GM11168 (cell line): Measurements from ENCODE around the gene KPNA5.
"Not testable (repeated sequence)": the region's sequence is repeated elsewhere in the genome, so short reads cannot be mapped to it uniquely, and the experiment has no call there.

Experiments used
- in situ Hi-C: fragments of 300-500 bp; cut with MboI; formaldehyde crosslinking; loops from one replicate; pipeline ENCODE4 v1.12.0; 2022; ENCODE audit warnings: low sequenced_read_pairs; ENCODE audit not compliant: unreplicated experiment

KPNA5 gene

DNA sequence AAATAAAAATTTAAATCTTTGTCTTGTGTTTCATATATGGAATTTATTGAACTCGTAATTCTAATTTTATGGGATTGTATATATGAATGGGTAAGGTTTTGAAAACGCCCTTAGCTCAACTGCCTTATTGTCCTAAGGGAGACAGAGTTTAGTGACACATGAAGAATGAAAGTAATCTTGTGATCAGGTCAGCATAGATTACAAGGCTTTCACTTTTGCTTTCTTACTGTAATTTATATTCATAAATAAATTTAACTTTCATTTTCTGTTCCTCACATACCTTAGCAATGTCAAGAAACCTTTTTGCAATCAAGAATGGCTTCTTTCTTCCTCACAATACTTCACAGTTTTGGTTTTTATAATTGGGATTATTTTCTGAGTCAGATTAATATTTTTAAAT is 14.4 kb downstream of the KPNA5 start:
- in situ Hi-C loops = no loop called here

- in situ Hi-C loops = no loop called here
These were observed 16.5 kb downstream of the KPNA5 start for GRCh38 chr6:116697480-116697879.

DNA sequence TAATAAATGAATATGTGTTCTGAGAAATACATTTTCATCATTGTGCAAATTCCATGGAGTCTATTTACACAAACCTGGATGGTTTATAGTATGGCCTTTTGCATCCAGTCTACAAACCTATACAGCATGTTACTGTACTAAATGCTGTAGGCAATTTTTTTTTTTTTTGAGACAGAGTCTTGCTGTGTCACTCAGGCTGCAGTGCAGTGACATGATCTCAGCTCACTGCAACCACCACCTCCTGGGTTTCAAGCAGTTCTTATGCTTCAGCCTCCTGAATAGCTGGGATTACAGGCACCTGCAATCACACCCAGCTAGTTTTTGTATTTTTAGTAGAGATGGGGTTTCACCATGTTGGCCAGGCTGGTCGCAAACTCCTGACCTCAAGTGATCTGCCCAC is 22.9 kb downstream of the KPNA5 start:
- in situ Hi-C loops = not testable (repeated sequence)

GRCh38 chr6:116705917-116706316 is 24.9 kb downstream of the KPNA5 start:
- in situ Hi-C loops = no loop called here

- in situ Hi-C loops = no loop called here
These were observed 33.3 kb downstream of the KPNA5 start for GRCh38 chr6:116714296-116714695.

DNA sequence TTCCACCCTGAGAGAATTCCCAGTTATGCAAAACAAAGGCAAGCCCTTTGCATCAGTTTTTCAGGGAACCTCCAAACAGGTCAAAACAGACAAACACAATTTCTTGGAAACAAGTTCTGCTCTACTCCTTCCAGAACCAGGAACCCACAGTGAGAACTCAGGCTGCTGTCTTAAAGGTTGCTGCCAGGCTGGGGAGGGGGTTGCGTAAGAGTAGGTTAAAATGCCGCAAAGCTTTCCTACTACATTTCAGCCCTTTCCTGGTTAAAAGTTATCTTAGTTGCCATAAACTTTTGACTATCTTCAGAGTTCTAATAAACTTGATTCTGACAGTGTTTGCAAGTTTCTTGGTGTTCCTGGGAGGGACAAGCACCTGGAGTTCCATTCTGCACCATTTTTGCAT is 33.8 kb downstream of the KPNA5 start:
- in situ Hi-C loops = no loop called here

DNA sequence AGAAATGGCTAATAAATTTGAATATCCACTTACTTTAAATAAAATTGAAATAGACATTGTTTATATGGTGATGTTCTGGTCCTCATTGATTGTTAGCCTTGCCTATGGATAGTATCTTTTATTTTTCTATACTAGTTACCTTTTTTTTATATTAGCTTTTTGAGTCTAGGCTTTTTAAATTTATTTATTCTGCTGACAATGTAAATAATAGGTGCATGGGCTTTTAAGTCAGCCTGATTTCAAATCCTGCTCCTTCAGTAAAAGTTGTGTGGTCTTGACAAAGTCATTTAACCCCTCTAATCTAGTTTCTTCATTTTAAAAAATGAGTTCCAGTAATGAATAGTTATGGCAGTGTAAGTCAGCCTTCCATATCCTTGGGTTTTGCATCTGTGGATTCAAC is 45.9 kb downstream of the KPNA5 start:
- in situ Hi-C loops = no loop called here

DNA sequence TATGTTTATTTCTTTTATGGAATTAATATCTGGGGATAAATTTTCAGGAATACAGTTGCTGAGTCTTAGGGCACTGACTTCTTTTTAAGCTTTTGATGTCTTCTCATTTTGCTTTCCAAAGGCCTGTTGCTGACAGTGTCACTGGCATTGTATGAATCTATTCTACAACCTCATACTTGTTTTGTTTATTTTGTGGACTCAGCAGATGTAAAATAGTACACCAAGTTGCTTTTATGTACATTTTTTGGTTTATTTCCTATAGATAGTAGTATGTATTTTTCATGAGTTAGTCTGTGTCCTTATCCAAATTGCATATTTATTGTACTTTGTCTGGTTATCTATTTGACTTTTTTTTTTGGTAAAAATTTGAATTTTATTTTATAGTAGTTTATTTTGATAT is 49.5 kb downstream of the KPNA5 start:
- in situ Hi-C loops = no loop called here

DNA sequence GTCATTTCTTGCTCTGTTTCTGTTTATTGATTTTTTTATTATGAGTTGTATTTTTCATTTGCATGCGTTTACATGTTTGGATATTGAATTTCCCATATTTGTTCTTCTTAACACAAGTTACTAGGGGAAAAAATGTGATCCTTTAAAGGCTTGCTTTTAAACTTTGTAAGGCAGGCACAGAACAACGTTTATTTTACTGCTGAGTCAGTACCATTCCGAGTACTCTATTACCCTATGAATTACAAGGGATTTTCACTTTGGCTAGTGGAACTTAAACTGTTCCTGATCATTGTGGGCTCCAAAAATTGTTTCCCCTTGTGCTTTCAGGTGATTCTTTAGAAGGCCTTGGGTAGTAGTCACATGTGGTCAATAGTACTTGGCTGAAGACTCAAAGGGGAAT is 56.0 kb downstream of the KPNA5 start:
- in situ Hi-C loops = no loop called here

DNA sequence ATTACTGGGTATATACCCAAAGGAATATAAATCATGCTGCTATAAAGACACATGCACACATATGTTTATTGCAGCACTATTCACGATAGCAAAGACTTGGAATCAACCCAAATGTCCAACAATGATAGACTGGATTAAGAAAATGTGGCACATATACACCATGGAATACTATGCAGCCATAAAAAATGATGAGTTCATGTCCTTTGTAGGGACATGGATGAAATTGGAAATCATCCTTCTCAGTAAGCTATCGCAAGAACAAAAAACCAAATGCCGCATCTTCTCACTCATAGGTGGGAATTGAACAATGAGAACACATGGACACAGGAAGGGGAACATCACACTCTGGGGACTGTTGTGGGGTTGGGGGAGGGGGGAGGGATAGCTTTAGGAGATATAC is 59.5 kb downstream of the KPNA5 start:
- in situ Hi-C loops = not testable (repeated sequence)

- in situ Hi-C loops = no loop called here
These were observed 60.6 kb downstream of the KPNA5 start for GRCh38 chr6:116741571-116741970.

- in situ Hi-C loops = no loop called here
These were observed 64.2 kb downstream of the KPNA5 start for GRCh38 chr6:116745176-116745575.

GRCh38 chr6:116761779-116762178 is 80.8 kb downstream of the KPNA5 start:
- in situ Hi-C loops = no loop called here

DNA sequence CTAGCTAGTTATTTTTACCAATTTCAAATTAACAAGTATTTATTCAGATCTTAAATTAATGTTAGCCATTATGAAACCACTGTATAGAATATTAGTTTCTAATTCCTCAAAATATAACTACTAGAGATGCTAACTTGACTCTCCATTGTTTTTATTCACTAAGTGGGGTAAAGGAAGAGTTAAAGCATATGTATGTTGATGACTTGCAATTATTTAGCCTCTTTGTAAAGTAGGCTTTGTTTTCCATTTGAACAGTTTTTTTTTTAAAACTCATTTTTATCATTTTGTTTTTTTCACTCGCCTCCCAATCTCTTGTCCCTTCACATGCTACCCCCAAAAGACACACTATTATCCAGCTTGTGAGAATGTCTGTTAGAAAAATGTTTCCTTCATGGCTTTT is 81.2 kb downstream of the KPNA5 start:
- in situ Hi-C loops = no loop called here

- in situ Hi-C loops = no loop called here
These were observed 82.0 kb downstream of the KPNA5 start for GRCh38 chr6:116763048-116763447.

- in situ Hi-C loops = no loop called here
These were observed 83.1 kb downstream of the KPNA5 start for GRCh38 chr6:116763906-116764628.

GRCh38 chr6:116764629-116764960 is 83.6 kb downstream of the KPNA5 start:
- in situ Hi-C loops = no loop called here

DNA sequence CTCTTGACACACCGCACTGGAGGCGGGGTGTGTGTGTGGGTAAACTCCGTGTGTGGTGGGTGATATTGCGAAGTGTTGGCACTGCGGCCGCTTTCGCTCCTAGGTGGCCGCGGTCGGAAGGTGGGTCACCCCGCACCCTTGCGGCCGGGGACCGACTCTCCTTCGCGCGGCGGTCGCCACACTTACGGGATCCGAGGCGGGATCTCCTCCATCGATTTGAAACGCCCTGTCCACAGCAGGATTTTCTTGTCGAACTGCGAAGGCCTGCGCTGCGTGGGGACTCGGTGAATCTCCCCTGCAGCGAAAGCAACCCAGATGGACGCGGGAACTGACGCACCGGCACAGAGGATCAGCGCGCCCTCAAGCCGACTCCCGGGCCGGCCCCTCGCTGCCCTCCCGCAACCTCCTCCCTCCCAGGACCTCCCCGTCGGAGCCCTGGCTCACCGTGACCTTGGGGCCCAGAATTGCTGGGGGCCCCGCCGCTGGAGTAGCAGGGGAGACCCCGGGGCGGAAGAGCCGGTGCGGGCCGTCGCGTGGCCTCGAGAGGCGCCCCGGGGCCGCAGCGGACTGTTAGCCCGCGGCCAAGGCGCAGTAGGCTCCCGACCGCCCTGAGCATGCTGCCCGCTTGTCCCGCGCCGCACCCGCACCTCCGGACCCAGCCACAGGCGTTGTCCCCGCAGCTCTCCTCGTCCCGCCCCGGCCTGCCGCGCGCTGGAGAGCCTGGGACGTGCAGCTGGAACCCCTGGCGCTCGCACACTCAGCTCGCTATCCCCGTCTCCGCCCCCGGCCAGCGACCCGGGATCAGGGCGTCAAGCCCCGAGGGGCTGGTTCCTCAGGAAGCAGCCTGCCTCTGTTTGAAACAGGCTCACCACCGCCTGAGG is 84.2 kb downstream of the KPNA5 start, which contains the start of gene FAM162B:
Gene FAM162B (minus strand): TSS at position 759 of the 881 bp plus-strand sequence. CDS start 143 bp downstream, at position 616.
- in situ Hi-C loops = no loop called here

DNA sequence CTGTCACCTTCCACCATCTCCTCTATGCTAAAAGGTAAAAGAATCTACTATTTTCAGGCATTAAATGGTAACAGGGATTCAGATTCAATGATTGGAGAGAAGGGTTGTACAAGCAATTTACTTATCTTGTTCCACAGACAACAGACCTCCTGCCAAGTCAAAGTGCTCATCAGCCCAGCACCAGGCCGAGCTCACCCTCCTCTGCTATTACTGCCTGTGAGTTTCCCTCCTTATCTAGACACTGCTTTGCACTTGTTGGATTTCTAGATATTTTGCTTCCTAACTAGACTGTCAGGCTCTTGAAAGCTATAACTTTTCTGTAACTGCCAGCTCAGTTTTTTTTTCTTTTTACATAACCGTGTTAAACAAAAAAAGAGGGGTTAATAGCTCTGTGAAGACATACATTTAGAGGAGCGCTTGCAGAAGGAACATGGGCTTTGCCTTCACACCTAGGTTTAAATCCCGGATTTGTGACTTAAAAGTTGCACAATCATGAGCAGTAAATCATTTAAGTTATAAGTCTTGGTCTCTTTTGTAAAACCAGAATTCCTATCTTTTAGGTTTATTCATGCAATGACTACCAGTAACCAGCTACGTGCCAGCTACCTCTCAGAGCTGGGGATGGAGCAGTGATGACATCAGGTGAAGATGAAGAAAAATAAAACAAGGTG is 85.6 kb downstream of the KPNA5 start:
- in situ Hi-C loops = no loop called here

DNA sequence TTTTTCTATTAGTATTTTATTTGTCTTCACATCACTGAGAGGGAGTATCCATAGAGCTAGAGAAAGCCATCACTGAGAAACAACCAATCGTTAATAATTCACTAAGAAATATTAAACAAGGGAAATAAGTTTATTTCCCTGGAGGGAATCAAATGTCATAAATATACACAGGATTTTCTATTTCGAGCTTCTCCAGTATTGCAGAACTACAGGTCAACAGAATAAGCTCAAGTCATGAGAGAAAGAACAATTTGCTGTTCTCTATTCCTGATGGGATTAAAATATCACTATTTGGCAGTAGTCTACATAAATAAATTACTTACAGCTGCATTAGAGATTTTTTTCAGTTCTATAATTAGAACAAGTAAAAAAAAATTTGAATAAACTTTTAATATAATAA is 86.7 kb downstream of the KPNA5 start:
- in situ Hi-C loops = no loop called here

GRCh38 chr6:116772450-116772849 is 91.4 kb downstream of the KPNA5 start:
- in situ Hi-C loops = no loop called here
